ENCODE measurements around the gene SOX2. TPM values are rescaled to one million over a fixed set of nuclear protein-coding genes. Genes with fewer than 3 reads are reported as not detected.
"Not testable (repeated sequence)": the region's sequence is repeated elsewhere in the genome, so short reads cannot be mapped to it uniquely, and the experiment has no call there.

The SOX2 gene
- total RNA-seq, 1 donor from 2014 or later = 0.22 TPM

- intact Hi-C loops (cut with micrococcal nuclease) = no loop called here
- ATAC-seq (no peak), DNase-seq (no peak)
Measured at GRCh38 chr3:181735911-181736310, 24.2 kb downstream of the SOX2 start.

- intact Hi-C loops (cut with micrococcal nuclease) = no loop called here
- DNase-seq (no peak), ATAC-seq (no peak)
Measured at GRCh38 chr3:181738551-181738950, 26.8 kb downstream of the SOX2 start.

- ATAC-seq (no peak), DNase-seq (no peak)
- intact Hi-C loops (cut with micrococcal nuclease) = no loop called here
Measured at GRCh38 chr3:181739628-181740027, 27.9 kb downstream of the SOX2 start.

GRCh38 chr3:181741417-181741816 lies 29.7 kb downstream of the SOX2 start:
- DNase-seq = no peak
- intact Hi-C loops (cut with micrococcal nuclease) = no loop called here
- no peak for ATAC-seq

GRCh38 chr3:181752202-181752671 lies 40.5 kb downstream of the SOX2 start:
- DNase-seq (no peak), ATAC-seq (no peak)
- intact Hi-C loops (cut with micrococcal nuclease) = no loop called here

GRCh38 chr3:181753391-181753790 lies 41.7 kb downstream of the SOX2 start:
- intact Hi-C loops (cut with micrococcal nuclease) = no loop called here
- ATAC-seq = no peak
- no peak for DNase-seq

- no peak for ATAC-seq
- intact Hi-C loops (cut with micrococcal nuclease) = no loop called here
Measured at GRCh38 chr3:181755959-181756358, 44.2 kb downstream of the SOX2 start.

GRCh38 chr3:181756645-181757297 lies 45.0 kb downstream of the SOX2 start:
- no peak for DNase-seq
- intact Hi-C loops (cut with micrococcal nuclease) = no loop called here
- ATAC-seq = no peak

More at GRCh38 chr3:181755959-181756358, 44.2 kb downstream of the SOX2 start:
- no peak for DNase-seq

- no peak for DNase-seq
- no peak for ATAC-seq
- intact Hi-C loops (cut with micrococcal nuclease) = no loop called here
Measured at GRCh38 chr3:181757694-181758306, 46.1 kb downstream of the SOX2 start.

- intact Hi-C loops (cut with micrococcal nuclease) = no loop called here
- ATAC-seq (no peak), DNase-seq (no peak)
Measured at GRCh38 chr3:181761906-181762305, 50.2 kb downstream of the SOX2 start.

GRCh38 chr3:181764033-181764432 lies 52.3 kb downstream of the SOX2 start:
- ATAC-seq; DNase-seq; intact Hi-C loops (cut with micrococcal nuclease): not testable (repeated sequence)

Data from left ventricle myocardium superior (tissue), 1 donor.